Gastroesophageal sphincter (tissue), 3 donors: ENCODE measurements around the gene CAPZA2.

Experiments
- CTCF ChIP-seq, 4 experiments: fragments of 200-600 bp in 2 of 4; fragments of 450-650 bp in 2 of 4; sonication (generic) in 1 of 4; IDR thresholded peaks; one replicate each; pipeline ENCODE4 v1.5.1; 2017 to 2019; ENCODE audit warnings: antibody characterized with exemption in 4 of 4, mild to moderate bottlenecking in 2 of 4, moderate library complexity in 2 of 4
- EP300 ChIP-seq: sonication (generic); formaldehyde crosslinking; IDR thresholded peaks from one replicate; pipeline ENCODE4 v1.6.1; 2017; ENCODE audit warnings: antibody characterized with exemption, mild to moderate bottlenecking
- POLR2A ChIP-seq, 2 donors: fragments of 450-650 bp; IDR thresholded peaks; one replicate each; pipeline ENCODE4 v1.6.1; 2017; ENCODE audit warnings: antibody characterized with exemption in 2 of 2, mild to moderate bottlenecking in 2 of 2, moderate library complexity in 1 of 2

- TF ChIP-seq CTCF (IDR thresholded peaks at IDR 0.05) (no peak), EP300 (no peak), POLR2A (IDR thresholded peaks at IDR 0.05) (no peak)
Measured at GRCh38 chr7:116920359-116920758, 58.0 kb downstream of the CAPZA2 start.
